Renal cortex interstitium (tissue), 11 donors: ENCODE data around the gene INTS11. TPM values are rescaled to one million over a fixed set of nuclear protein-coding genes. Genes with fewer than 3 reads are reported as not detected.

ENCODE experiments used
- DNase-seq, 11 donors: peaks; one replicate each; pipeline ENCODE4 v3.0.0-alpha.2; 2013; ENCODE audit warnings: low read depth in 9 of 11, low spot score in 4 of 11; ENCODE audit errors: extremely low read depth in 1 of 11
- polyA plus RNA-seq, 3 donors: library from polyadenylated mRNA; unstranded; fragments of 120-200 nt; gene quantifications; one replicate each; pipeline ENCODE4 v1.2.1, GENCODE V29; 2013; ENCODE audit not compliant: insufficient read length in 3 of 3

Gene INTS11
- polyA plus RNA-seq, 3 donors: 107 to 159 (median 117) TPM

DNA sequence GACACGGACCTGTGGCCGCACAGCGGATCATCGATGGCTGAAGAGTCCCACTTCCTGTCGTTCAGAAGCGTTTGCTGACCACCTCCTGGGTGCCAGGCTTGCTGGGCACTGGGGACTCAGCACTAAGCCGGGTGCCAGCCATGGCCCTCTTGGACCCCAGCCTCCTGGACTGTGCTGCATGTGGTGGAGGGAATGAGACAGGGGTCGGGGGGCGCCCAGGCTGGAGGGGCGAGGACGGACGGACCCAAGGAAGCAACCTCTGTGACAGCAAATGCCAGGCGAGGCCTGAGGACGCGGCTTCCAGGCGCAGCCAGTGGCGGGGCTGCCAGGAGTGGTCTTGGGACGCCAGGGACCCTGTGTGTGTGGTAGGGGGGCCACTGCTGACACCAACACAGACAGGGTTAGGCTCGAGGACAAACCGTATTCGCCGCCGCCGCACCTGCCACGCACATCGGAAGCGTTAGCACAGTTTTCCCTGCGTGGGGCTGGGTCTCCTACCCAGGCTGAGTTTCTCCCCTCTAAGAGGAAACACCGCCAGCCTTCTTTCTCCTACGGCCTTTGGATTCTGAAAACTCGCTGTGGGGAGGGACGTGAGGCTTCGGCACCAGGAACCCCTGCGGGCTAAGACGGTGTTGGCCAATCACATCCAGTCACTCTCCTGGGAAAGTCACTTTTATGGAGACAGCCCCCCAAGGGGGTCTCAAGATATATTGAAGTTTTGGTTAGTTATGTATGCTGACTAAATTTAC is 36.9 kb upstream of the INTS11 start:
- DNase-seq: no peak

- DNase-seq: no peak
These were observed 36.2 kb upstream of the INTS11 start for GRCh38 chr1:1360506-1361169.

- peak in 2 of 11 donors; percentile 51 to 65 for DNase-seq
These were observed 35.4 kb upstream of the INTS11 start for GRCh38 chr1:1359664-1360468.

DNA sequence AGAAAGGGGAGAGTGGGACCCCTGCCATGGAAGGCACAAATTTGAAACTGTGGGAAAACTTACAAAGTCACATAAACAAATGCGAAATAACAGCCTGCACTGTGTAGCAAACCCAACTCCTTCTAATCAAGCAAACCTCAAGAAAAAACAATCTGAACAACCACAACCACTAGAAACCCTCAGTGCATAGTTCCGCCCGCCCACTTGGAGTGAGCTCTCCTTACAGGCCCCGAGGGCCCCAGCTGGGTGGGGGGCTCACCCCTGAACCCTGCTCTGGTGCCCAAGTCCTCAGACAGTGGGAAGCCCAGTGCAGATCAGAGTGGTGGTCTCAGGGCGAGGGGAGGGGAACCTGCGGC is 34.8 kb upstream of the INTS11 start:
- no peak for DNase-seq

DNA sequence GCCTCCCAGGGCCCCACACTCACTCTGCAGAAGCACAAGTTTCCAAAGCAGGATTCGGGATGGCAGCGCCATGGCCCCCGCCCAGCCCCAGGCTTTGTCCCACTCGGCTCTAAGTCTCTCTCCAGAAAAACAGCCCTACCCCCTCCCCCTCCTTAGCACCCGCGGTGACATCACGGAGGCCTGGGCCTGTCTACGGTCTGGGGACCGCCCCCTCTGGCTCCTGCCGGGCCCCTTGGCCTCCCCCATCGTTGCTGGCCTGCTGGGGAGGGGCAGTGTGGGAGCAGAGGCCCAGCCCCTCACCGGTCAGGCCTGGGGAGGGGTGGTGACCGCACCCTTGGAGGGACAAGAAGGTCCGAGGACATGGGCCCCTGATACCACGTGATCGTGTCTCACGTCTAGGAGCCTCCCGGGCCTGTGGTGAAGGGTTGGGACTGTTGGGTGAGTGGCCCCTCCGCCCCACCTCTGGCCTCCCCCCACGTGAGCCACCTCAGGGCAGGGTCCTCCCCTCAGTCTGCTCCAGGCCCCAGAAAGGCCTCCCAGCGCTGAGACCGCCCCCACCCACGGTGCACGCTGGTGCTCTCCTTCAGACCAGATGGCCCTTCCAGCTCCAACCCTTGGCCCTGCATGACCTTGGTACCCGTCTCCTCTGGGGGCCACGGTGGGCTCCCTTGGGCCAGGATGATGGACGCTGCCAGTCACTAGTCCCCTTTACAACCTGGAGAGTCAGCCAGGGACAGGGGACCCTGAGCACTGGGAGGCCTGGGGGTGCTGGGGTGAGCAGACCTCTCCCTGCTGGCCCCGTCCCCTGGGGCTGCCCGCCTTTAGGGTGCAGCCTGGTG is 34.2 kb upstream of the INTS11 start, which contains the start of gene MXRA8:
Gene MXRA8, minus strand, starts transcription at position 123 of the 839 bp plus-strand sequence. Its CDS starts 51 bp downstream, at position 72.
- DNase-seq: peak in 5 of 11 donors; percentile 57 to 80 (median 61)

GRCh38 chr1:1357871-1358432 is 33.5 kb upstream of the INTS11 start:
- no peak for DNase-seq

DNA sequence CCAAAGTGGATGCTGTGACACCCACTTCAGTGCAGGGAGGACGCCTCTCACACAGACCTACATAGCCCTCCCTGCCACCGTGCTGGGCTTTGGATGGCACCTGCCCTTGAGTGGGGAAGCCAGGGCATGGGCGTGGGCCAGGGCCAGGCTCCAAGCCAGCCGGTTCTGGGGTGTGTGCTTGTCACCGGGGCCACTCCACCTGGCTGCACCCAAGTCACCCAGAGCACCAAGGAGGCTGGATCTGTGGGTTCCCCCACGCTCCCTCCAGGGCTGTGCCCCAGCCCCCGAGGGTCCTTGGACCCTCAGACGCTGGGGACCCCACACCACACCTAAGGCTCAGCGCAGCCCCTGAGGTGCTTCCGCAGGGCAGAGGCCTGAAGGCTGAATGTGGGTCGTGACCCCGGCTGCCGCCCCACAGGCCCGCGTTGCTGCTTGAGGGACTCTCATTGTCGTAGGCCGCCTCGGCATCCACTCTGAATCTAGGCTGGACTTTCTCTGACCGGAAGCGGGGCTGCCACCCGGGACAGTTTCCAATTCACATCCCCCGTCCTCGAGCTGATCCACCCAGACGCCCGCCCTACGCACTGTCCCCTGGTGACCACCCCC is 32.4 kb upstream of the INTS11 start:
- DNase-seq: no peak

- DNase-seq: no peak
These were observed 31.8 kb upstream of the INTS11 start for GRCh38 chr1:1356166-1356795.

- DNase-seq: peak in 1 of 11 donors; percentile 51
These were observed 31.0 kb upstream of the INTS11 start for GRCh38 chr1:1355416-1355815.

- DNase-seq: no peak
These were observed 30.1 kb upstream of the INTS11 start for GRCh38 chr1:1354271-1355247.

GRCh38 chr1:1353389-1354151 is 29.1 kb upstream of the INTS11 start:
- DNase-seq: no peak

DNA sequence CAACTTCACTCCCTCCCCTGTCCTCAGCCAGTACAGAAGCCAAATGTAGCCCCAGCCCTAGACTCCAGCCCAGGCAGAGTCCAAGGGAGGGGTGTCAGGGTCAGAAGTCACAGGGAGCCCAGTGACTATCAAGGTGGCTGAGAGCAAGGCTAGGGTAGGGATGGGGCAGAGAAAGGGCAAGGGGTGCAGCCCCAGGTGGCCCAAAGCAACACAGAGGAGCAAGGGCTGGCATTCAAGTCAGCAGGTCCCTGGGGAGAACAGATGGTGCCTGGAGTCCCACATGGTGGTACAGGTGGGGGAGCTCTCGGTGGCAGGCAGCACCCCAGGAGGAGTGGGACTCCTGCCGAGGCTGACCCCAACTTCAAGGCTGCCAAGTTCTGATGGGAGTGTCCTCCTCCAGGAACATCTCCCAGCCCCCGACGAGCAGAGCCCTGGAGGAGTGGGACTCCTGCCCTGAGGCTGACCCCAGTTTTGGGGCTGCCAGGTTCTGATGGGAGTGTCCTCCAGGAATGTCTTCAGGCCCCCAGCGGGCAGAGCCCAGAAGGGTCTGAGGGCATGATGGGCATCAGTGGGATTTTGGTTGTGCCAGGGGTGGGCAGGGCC is 28.4 kb upstream of the INTS11 start:
- no peak for DNase-seq

- no peak for DNase-seq
These were observed 27.3 kb upstream of the INTS11 start for GRCh38 chr1:1351511-1352427.

DNA sequence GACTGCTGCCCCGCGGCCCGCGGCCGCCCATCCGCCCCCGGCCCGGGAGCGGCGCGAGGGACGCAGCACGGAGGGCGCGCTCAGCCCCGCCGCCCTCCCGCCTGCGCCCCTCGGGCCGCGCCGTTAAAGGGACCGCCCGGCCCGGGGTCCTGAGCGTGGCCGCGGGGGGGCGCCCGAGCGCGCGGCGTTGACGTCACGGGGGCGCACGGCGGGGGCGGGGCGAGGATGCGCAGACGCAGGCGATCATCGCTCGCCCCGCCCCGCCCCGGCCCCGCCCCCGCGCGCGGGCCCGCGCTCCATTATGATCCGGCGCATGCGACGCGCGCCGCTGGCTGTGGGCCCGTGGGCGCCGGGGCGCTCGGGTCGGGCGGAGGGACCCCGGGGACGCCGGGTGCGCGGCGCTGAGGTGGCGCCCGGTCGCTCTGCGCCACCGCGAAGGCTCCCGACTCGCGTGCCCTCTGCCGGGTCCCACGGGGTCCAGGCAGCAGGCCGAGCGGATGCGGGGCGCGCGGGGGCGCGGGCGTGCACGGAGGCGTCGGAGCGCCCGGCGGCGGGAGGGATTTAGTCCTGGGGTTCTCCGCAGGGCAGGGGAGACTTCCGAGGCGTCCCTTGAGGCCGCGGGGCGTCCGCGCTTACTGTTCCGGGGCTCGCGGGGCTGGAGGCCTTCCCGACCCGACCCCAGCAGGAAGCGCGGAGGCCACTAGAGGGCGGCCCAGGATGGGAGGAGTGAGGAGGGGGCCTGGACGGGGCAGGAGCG is 25.0 kb upstream of the INTS11 start, which contains the start of gene DVL1:
Gene DVL1, minus strand, starts transcription at position 163 of the 757 bp plus-strand sequence. CDS start 353 bp downstream, outside the sequence.
- DNase-seq: peak in 4 of 11 donors; percentile 61 to 71 (median 68)
